ENCODE results near the gene NLRC5. TPM values are rescaled to one million over a fixed set of nuclear protein-coding genes. Genes with fewer than 3 reads are reported as not detected.

The NLRC5 gene
- total RNA-seq, 2 experiments from 2014 or later, result 135 to 153 TPM

DNA sequence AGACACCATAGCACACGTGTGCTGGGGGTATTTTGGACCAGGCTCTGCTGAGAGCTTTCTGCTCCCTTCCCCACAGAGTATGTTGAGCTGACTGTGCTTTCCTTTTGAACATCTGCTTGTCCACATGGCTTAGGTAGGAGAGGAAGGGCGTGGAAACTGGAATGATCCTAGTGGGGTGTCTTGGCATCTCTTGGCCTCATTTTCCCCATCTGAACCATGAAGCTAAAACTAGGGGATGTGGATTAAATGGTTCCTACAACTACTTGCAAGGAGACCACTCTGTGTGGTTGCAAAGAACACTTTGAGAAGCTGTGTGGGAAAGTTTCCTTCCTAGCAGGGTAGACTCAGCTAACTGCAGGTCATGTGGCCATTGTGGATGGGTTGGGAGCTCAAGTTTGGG, 6.7 kb upstream of the NLRC5 start:
- intact Hi-C loops (cut with micrococcal nuclease), result no loop called here
- POLR2A ChIA-PET, result interaction anchor here (0.7 to 21.4 kb wide), 6 partner anchors 8 to 53 kb away, joined by 3 to 367 read pairs (median 12); no protein-coding TSS in a partner anchor
- peaks cover 82% of the 10 kb centered on the region for H3K4me1 Mint-ChIP-seq (ENCODE audit: low read depth)

GRCh38 chr16:56983211-56983751, 6.1 kb upstream of the NLRC5 start:
- no peak overlapping the region for H3K4me3 Mint-ChIP-seq

More for the DNA sequence above, 6.7 kb upstream of the NLRC5 start:
- H3K9me3 Mint-ChIP-seq, result no peaks in the 10 kb centered on the region
- H3K36me3 Mint-ChIP-seq (ENCODE audit: low read depth), result peaks cover 53% of the 10 kb centered on the region
- TF ChIP-seq, protein P1, sequence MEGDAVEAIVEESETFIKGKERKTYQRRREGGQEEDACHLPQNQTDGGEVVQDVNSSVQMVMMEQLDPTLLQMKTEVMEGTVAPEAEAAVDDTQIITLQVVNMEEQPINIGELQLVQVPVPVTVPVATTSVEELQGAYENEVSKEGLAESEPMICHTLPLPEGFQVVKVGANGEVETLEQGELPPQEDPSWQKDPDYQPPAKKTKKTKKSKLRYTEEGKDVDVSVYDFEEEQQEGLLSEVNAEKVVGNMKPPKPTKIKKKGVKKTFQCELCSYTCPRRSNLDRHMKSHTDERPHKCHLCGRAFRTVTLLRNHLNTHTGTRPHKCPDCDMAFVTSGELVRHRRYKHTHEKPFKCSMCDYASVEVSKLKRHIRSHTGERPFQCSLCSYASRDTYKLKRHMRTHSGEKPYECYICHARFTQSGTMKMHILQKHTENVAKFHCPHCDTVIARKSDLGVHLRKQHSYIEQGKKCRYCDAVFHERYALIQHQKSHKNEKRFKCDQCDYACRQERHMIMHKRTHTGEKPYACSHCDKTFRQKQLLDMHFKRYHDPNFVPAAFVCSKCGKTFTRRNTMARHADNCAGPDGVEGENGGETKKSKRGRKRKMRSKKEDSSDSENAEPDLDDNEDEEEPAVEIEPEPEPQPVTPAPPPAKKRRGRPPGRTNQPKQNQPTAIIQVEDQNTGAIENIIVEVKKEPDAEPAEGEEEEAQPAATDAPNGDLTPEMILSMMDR (IDR thresholded peaks at IDR 0.05), result no peak
- no peaks in the 10 kb centered on the region for H3K27me3 Mint-ChIP-seq
- CTCF ChIA-PET, result interaction anchor here (1.2 to 8.3 kb wide), 2 partner anchors 12 to 18 kb away, joined by 4 to 87 read pairs; partner anchors contain the start of gene CETP
- DNase-seq (no peak), ATAC-seq (no peak)
- no peak overlapping the region for H3K4me3 Mint-ChIP-seq
- H3K27ac Mint-ChIP-seq, result peak overlapping the region; percentile 99

GRCh38 chr16:56984639-56985038, 4.7 kb upstream of the NLRC5 start:
- no peaks in the 10 kb centered on the region for H3K9me3 Mint-ChIP-seq
- ATAC-seq (no peak), DNase-seq (peak; percentile 69)
- H3K27me3 Mint-ChIP-seq, result no peaks in the 10 kb centered on the region
- peak overlapping the region; percentile 99 for H3K27ac Mint-ChIP-seq
- peak overlapping the region; percentile 97 for H3K4me3 Mint-ChIP-seq
- peaks cover 78% of the 10 kb centered on the region for H3K4me1 Mint-ChIP-seq (ENCODE audit: low read depth)
- ChIA-PET CTCF (interaction anchor here (0.9 to 8.3 kb wide), 5 partner anchors 10 to 57 kb away, joined by 3 to 87 read pairs (median 5); partner anchors contain the start of gene CETP), POLR2A (interaction anchor here (0.9 to 21.4 kb wide), 10 partner anchors 10 to 82 kb away, joined by 3 to 367 read pairs (median 5); no protein-coding TSS in a partner anchor)
- TF ChIP-seq, protein P1 (IDR thresholded peaks at IDR 0.05), result no peak
- H3K36me3 Mint-ChIP-seq (ENCODE audit: low read depth), result peaks cover 64% of the 10 kb centered on the region
- intact Hi-C loops (cut with micrococcal nuclease), result no loop called here

More at GRCh38 chr16:56983211-56983751, 6.1 kb upstream of the NLRC5 start:
- ATAC-seq (no peak), DNase-seq (no peak)
- no peaks in the 10 kb centered on the region for H3K27me3 Mint-ChIP-seq
- CTCF ChIA-PET, result interaction anchor here (1.0 to 8.3 kb wide), 3 partner anchors 13 to 19 kb away, joined by 3 to 87 read pairs (median 4); partner anchors contain the start of gene CETP
- peaks cover 84% of the 10 kb centered on the region for H3K4me1 Mint-ChIP-seq (ENCODE audit: low read depth)
- H3K36me3 Mint-ChIP-seq (ENCODE audit: low read depth), result peaks cover 59% of the 10 kb centered on the region
- H3K9me3 Mint-ChIP-seq, result no peaks in the 10 kb centered on the region
- intact Hi-C loops (cut with micrococcal nuclease), result no loop called here
- POLR2A ChIA-PET, result interaction anchor here (0.6 to 21.4 kb wide), 9 partner anchors 9 to 100 kb away, joined by 3 to 367 read pairs (median 6); no protein-coding TSS in a partner anchor
- H3K27ac Mint-ChIP-seq, result peak overlapping the region; percentile 99
- TF ChIP-seq, protein P1 (IDR thresholded peaks at IDR 0.05), result no peak

DNA sequence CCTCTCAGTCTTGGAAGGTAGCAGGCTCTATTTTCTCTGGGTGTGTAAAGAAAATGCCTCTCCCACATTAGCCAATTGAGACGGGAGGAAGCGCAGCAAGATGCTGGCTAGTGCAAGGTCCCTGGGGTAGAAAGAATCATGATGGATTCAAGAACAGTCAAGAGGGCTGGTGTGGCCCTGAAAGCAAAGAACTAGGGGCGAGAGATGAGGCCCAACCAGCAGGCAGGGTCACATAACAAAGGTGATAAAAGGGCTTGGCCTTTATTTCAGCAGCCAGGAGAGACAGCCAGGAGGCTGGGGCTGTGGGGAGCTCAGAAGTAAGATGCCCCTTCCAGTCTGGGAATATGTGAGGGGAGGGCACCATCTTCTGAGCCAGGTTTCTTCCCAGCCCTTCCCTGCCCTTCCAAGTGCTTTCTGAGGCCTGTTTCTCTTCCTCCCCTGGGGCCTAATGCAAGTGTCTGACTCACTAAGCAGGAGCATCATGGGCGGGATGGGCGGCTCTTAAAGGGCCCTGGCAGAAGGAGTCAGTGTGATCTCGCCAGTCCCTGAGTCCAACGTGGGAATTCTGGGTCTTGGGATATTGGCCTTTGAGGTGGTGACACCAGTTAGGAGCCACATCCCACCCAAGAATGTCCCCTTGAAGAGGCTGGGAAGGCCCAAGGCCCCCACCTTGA, 3.9 kb upstream of the NLRC5 start:
- TF ChIP-seq, protein P1 (IDR thresholded peaks at IDR 0.05), result no peak
- Mint-ChIP-seq H3K4me3 (peak overlapping the region; percentile 97), H3K27ac (peak overlapping the region; percentile 99), H3K4me1 (ENCODE audit: low read depth) (peaks cover 71% of the 10 kb centered on the region), H3K36me3 (ENCODE audit: low read depth) (peaks cover 65% of the 10 kb centered on the region), H3K27me3 (no peaks in the 10 kb centered on the region), H3K9me3 (no peaks in the 10 kb centered on the region)
- intact Hi-C loops (cut with micrococcal nuclease), result no loop called here
- ChIA-PET POLR2A (interaction anchor here (0.8 to 21.4 kb wide), 12 partner anchors 9 to 81 kb away, joined by 3 to 367 read pairs (median 7); no protein-coding TSS in a partner anchor), CTCF (interaction anchor here (0.9 to 8.3 kb wide), 5 partner anchors 10 to 56 kb away, joined by 3 to 87 read pairs (median 4); partner anchors contain the start of gene CETP)
- DNase-seq (peak; percentile 65), ATAC-seq (no peak)
